K562 (cell line): Measurements from ENCODE around the gene MAPK4. TPM values are rescaled to one million over a fixed set of nuclear protein-coding genes. Genes with fewer than 3 reads are reported as not detected.

Source experiments
- ATAC-seq: fragments of 200-7000 bp; cut with Tn5 transposase; 3 replicates; pipeline ENCODE4 v1.9.1; 2020; ENCODE audit warnings: moderate library complexity
- BruUV-seq: library from RNA; stranded (reverse); fragments of 400-500 nt; replicated peaks from 2 replicates; lab custom pipeline; 2021; lab: Mats Ljungman, UMichigan
- CTCF ChIA-PET: fragments of 300-600 bp; formaldehyde crosslinking; extraction: SDS; loops from one replicate; lab custom pipeline; 2021; ENCODE audit warnings: low intra/inter-chr PET ratio; lab: Yijun Ruan, JAX
- POLR2A ChIA-PET: fragments of 300-600, 350-650 bp; sonication (Branson Sonifier 250); formaldehyde crosslinking; extraction: SDS; loops from one replicate; lab custom pipeline; 2021; ENCODE audit warnings: antibody characterized with exemption, inconsistent platforms; lab: Yijun Ruan, JAX
- DNase-seq, 4 experiments: peaks; one replicate each; pipeline versions ENCODE4 v3.0.0 to v3.0.0-alpha.2; 2011 to 2018; ENCODE audit warnings: low spot score in 3 of 4, mixed read lengths in 3 of 4; ENCODE audit errors: extremely low read depth in 1 of 4
- FAIRE-seq: peaks from 2 replicates; lab custom pipeline; 2011; peaks lifted over from hg19 to GRCh38; lab: Jason Lieb, UNC
- H2AFZ ChIP-seq: 2 replicates; pipeline ENCODE4 v1.6.0; 2011; ENCODE audit warnings: low read depth, low read length, control low read depth, inconsistent platforms
- H3K27ac ChIP-seq: fragments of 200-600 bp; 3 replicates; pipeline ENCODE4 v1.8.0; 2011; ENCODE audit warnings: low read depth, mild to moderate bottlenecking, control low read depth, inconsistent platforms, low read length, moderate library complexity, mixed read lengths; ENCODE audit errors: extremely low read depth
- H3K27me3 ChIP-seq, 2 experiments: fragments of 300-600 bp in 1 of 2; 2 replicates in 1 of 2; 3 replicates in 1 of 2; pipeline versions ENCODE4 v1.6.0 to v1.8.0; 2011; ENCODE audit warnings: inconsistent platforms in 2 of 2, low read length in 2 of 2, mild to moderate bottlenecking in 1 of 2, mixed read lengths in 1 of 2, moderate library complexity in 1 of 2; ENCODE audit not compliant: control insufficient read depth in 2 of 2, insufficient read depth in 2 of 2
- H3K36me3 ChIP-seq: fragments of 300-600 bp; 3 replicates; pipeline ENCODE4 v1.8.0; 2011; ENCODE audit warnings: mild to moderate bottlenecking, low read length, inconsistent platforms; ENCODE audit not compliant: control insufficient read depth, insufficient read depth
- H3K4me1 ChIP-seq, 2 experiments: fragments of 200-600 bp in 1 of 2; replicated peaks in 1 of 2; 2 replicates in 1 of 2; 3 replicates in 1 of 2; pipeline versions ENCODE4 v1.5.1 to v1.8.0; 2011; ENCODE audit warnings: inconsistent platforms in 2 of 2, low read length in 2 of 2, mild to moderate bottlenecking in 1 of 2, mixed read lengths in 1 of 2, moderate library complexity in 1 of 2; ENCODE audit not compliant: control insufficient read depth in 2 of 2, insufficient read depth in 2 of 2
- H3K4me2 ChIP-seq: 2 replicates; pipeline ENCODE4 v1.6.1; 2011; ENCODE audit warnings: low read length, control low read depth, inconsistent platforms, mixed read lengths; ENCODE audit not compliant: insufficient read depth
- H3K4me3 ChIP-seq: fragments of 200-600 bp; sonication (generic), shearing (Covaris generic); 2 replicates; pipeline ENCODE4 v1.5.1; 2016; ENCODE audit warnings: control low read depth, inconsistent platforms
- H3K79me2 ChIP-seq: fragments of 200-600 bp; 3 replicates; pipeline ENCODE4 v1.8.0; 2011; ENCODE audit warnings: low read length, inconsistent platforms; ENCODE audit not compliant: control insufficient read depth, insufficient read depth
- H3K9ac ChIP-seq, 2 experiments: 2 replicates each; pipeline versions ENCODE4 v1.6.0 to v1.6.1; 2011; ENCODE audit warnings: low read depth in 2 of 2, low read length in 2 of 2, control low read depth in 1 of 2, inconsistent platforms in 1 of 2, mild to moderate bottlenecking in 1 of 2, mixed read lengths in 1 of 2; ENCODE audit not compliant: insufficient read depth in 1 of 2
- H3K9me1 ChIP-seq: one replicate; pipeline ENCODE4 v1.6.0; 2011; ENCODE audit warnings: inconsistent platforms, mild to moderate bottlenecking, low read length, moderate library complexity; ENCODE audit not compliant: control insufficient read depth, insufficient read depth
- H3K9me3 ChIP-seq: replicated peaks from 2 replicates; pipeline ENCODE4 v1.5.1; 2011; ENCODE audit warnings: low read depth, low read length, inconsistent platforms; ENCODE audit not compliant: control insufficient read depth, insufficient read depth
- H4K20me1 ChIP-seq: replicated peaks from 2 replicates; pipeline ENCODE4 v1.6.1; 2011; ENCODE audit warnings: low read length, inconsistent platforms, mixed read lengths; ENCODE audit not compliant: control insufficient read depth, insufficient read depth
- CEBPG ChIP-seq, 3 experiments: fragments of 200-800 bp in 1 of 3; sonication (Bioruptor generic) in 1 of 3; sonication (generic) in 1 of 3; formaldehyde crosslinking in 1 of 3; IDR thresholded peaks in 2 of 3; conservative IDR thresholded peaks in 1 of 3; 2 replicates each; pipeline versions ENCODE4 v1.6.1 to v1.8.0; 2016 to 2022; ENCODE audit warnings: missing compliant biosample characterization in 2 of 3, missing genetic modification characterization in 2 of 3, mild to moderate bottlenecking in 1 of 3, missing genetic modification reagents in 1 of 3
- FUS ChIP-seq: fragments of 200-400 bp; formaldehyde crosslinking; optimal IDR thresholded peaks from 2 replicates; pipeline ENCODE3; 2017; ENCODE audit warnings: low read depth, low read length
- MBD2 ChIP-seq: sonication (generic); IDR thresholded peaks from 2 replicates; pipeline ENCODE4 v1.6.1; 2016; ENCODE audit warnings: low read depth, borderline replicate concordance
- RBM17 ChIP-seq: fragments of 200-400 bp; formaldehyde crosslinking; IDR thresholded peaks from 2 replicates; pipeline ENCODE4 v1.6.1; 2017; ENCODE audit warnings: low read depth, mild to moderate bottlenecking, low read length, borderline replicate concordance
- ZNF507 ChIP-seq: conservative IDR thresholded peaks from 2 replicates; pipeline ENCODE4 v1.6.1; 2017; ENCODE audit warnings: missing genetic modification characterization, missing compliant biosample characterization
- ZNF764 ChIP-seq: fragments of 250-450 bp; sonication (Bioruptor Pico); IDR thresholded peaks from 2 replicates; pipeline ENCODE4 v1.4.0; 2020; ENCODE audit warnings: low read depth, mild to moderate bottlenecking, moderate library complexity
- WGBS: fragments of 100-300 bp; shearing (Covaris generic); methylation state at CpG from one replicate; pipeline ENCODE4 v1.1.6; 2016; ENCODE audit warnings: low coverage, mixed read lengths; ENCODE audit not compliant: insufficient coverage; ENCODE audit errors: missing lambda C conversion rate; 5-methylcytosine and 5-hydroxymethylcytosine counted together
- in situ Hi-C: fragments of 300-500 bp; cut with MboI; formaldehyde crosslinking; loops from 4 replicates; pipeline ENCODE4 v1.15.0; 2018; ENCODE audit warnings: inconsistent platforms, mixed read lengths
- intact Hi-C: fragments of 100-400 bp; cut with micrococcal nuclease; formaldehyde crosslinking; loops from 2 replicates; pipeline ENCODE4 v1.14.2; 2022
- polyA plus RNA-seq, 8 experiments: library from polyadenylated mRNA; depleted of rRNA in 4 of 8; stranded (reverse) in 5 of 8; unstranded in 3 of 8; fragments of >200 nt; fragmentation: Nextera tagmentation in 2 of 8; fragmentation: Illumina TruSeq in 1 of 8; extraction: Ambion mirVana in 2 of 8; extraction: Trizol in 1 of 8; gene quantifications; 2 replicates each; pipeline versions ENCODE4 v1.2.1 to v1.2.3, GENCODE V29; 2011 to 2014; ENCODE audit warnings: inconsistent platforms in 1 of 8, missing spikeins in 1 of 8
- total RNA-seq, 7 experiments: library from RNA; depleted of rRNA in 6 of 7; stranded (reverse); fragments of >200 nt in 6 of 7; fragmentation: Illumina TruSeq in 2 of 7; extraction: Trizol in 2 of 7; gene quantifications; 2 replicates each; pipeline versions ENCODE4 v1.2.1 to v1.2.3, GENCODE V29; 2011 to 2021; ENCODE audit warnings: low replicate concordance in 1 of 7
- TF ChIP-seq, protein P1 (sequence below): fragments of 450-650 bp; IDR thresholded peaks from 2 replicates; pipeline ENCODE4 v1.6.1; 2016; ENCODE audit warnings: low read depth

MAPK4 gene
- total and polyA plus RNA-seq, 9 of the 15 experiments (the other 6 are each of a cell fraction or from before 2014, with no cell fraction given), result not detected

DNA sequence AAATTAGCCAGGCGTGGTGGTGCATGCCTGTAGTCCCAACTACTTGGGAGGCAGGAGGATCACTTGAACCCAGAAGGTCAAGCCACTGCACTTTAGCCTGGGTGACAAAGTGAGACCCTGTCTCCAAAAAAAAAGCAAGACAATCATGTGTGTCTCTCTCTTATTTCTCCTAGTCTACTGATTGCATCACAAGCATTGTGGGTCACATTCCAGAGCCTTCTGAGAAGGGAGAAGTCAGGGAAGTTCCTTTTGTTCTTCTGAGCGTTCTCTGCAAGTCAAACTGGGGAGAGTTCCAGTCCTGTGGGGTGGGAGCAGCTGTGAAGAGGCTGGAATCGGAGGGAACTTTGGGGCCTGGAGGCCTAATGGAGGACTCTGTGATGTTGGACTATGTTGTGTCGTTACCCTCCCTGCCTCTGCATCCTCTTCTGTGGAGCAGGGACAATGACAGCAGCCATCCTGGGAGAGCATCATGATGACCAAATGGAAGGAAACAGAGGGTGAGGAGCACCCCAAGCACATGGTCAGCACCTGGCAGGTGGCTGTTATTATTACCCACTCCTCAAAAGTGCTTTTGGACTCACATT lies 144.6 kb downstream of the MAPK4 start:
- WGBS, result 0% methylated on average over 3 of the region's 4 CpGs
- Histone ChIP-seq H3K4me2 (no peak overlapping the region), H3K36me3 (no peaks in the 10 kb centered on the region), H3K79me2 (no peaks in the 10 kb centered on the region), H3K27me3 (no peaks in the 10 kb centered on the region), H3K9me3 (no peaks in the 10 kb centered on the region), H2AFZ (no peak overlapping the region), H3K4me1 (no peaks in the 10 kb centered on the region), H3K4me3 (no peak overlapping the region), H3K27ac (no peak overlapping the region), H3K9me1 (no peaks in the 10 kb centered on the region), H3K9ac (no peak overlapping the region), H4K20me1 (no peaks in the 10 kb centered on the region)
- in situ Hi-C loops, result no loop called here
- no peak for TF ChIP-seq ZNF764
- ChIA-PET CTCF (no interaction called here), POLR2A (no interaction called here)
- FAIRE-seq (no peak), ATAC-seq (no peak), DNase-seq (no peak)
- BruUV-seq, result no TSS peak
- intact Hi-C loops, result no loop called here

GRCh38 chr18:50706199-50706598 lies 146.3 kb downstream of the MAPK4 start:
- ChIA-PET POLR2A (interaction anchor here (1.3 kb wide), 1 partner anchor 20 kb away, joined by 5 read pairs; no protein-coding TSS in a partner anchor), CTCF (no interaction called here)
- DNase-seq (no peak), FAIRE-seq (no peak), ATAC-seq (no peak)
- 0% methylated on average over 6 of the region's 6 CpGs for WGBS
- in situ Hi-C loops, result no loop called here
- H4K20me1 ChIP-seq, result no peaks in the 10 kb centered on the region
- no peaks in the 10 kb centered on the region for H3K9me3 ChIP-seq
- no peak overlapping the region for H2AFZ ChIP-seq
- no peak overlapping the region for H3K4me2 ChIP-seq
- no peaks in the 10 kb centered on the region for H3K36me3 ChIP-seq
- BruUV-seq, result no TSS peak
- H3K9ac ChIP-seq, result no peak overlapping the region
- H3K79me2 ChIP-seq, result no peaks in the 10 kb centered on the region
- H3K4me1 ChIP-seq, result no peaks in the 10 kb centered on the region
- intact Hi-C loops, result no loop called here
- H3K27me3 ChIP-seq, result 0 out of 5 replicates have a peak, but pooled peaks cover 0 to under 1% of the 10 kb centered on the region in 2 experiments
- no peak overlapping the region for H3K4me3 ChIP-seq
- no peak overlapping the region for H3K27ac ChIP-seq
- H3K9me1 ChIP-seq, result no peaks in the 10 kb centered on the region
- TF ChIP-seq CEBPG (CRISPR knock-in tag; IDR thresholded peaks at IDR 0.05) (no peak), CEBPG (tag; conservative IDR thresholded peaks at IDR 0.05 in 1 of 2, IDR thresholded peaks at IDR 0.05 in 1 of 2) (no peak), ZNF507 (tag) (no peak), MBD2 (no peak), FUS (no peak), RBM17 (no peak)
- TF ChIP-seq, protein P1, sequence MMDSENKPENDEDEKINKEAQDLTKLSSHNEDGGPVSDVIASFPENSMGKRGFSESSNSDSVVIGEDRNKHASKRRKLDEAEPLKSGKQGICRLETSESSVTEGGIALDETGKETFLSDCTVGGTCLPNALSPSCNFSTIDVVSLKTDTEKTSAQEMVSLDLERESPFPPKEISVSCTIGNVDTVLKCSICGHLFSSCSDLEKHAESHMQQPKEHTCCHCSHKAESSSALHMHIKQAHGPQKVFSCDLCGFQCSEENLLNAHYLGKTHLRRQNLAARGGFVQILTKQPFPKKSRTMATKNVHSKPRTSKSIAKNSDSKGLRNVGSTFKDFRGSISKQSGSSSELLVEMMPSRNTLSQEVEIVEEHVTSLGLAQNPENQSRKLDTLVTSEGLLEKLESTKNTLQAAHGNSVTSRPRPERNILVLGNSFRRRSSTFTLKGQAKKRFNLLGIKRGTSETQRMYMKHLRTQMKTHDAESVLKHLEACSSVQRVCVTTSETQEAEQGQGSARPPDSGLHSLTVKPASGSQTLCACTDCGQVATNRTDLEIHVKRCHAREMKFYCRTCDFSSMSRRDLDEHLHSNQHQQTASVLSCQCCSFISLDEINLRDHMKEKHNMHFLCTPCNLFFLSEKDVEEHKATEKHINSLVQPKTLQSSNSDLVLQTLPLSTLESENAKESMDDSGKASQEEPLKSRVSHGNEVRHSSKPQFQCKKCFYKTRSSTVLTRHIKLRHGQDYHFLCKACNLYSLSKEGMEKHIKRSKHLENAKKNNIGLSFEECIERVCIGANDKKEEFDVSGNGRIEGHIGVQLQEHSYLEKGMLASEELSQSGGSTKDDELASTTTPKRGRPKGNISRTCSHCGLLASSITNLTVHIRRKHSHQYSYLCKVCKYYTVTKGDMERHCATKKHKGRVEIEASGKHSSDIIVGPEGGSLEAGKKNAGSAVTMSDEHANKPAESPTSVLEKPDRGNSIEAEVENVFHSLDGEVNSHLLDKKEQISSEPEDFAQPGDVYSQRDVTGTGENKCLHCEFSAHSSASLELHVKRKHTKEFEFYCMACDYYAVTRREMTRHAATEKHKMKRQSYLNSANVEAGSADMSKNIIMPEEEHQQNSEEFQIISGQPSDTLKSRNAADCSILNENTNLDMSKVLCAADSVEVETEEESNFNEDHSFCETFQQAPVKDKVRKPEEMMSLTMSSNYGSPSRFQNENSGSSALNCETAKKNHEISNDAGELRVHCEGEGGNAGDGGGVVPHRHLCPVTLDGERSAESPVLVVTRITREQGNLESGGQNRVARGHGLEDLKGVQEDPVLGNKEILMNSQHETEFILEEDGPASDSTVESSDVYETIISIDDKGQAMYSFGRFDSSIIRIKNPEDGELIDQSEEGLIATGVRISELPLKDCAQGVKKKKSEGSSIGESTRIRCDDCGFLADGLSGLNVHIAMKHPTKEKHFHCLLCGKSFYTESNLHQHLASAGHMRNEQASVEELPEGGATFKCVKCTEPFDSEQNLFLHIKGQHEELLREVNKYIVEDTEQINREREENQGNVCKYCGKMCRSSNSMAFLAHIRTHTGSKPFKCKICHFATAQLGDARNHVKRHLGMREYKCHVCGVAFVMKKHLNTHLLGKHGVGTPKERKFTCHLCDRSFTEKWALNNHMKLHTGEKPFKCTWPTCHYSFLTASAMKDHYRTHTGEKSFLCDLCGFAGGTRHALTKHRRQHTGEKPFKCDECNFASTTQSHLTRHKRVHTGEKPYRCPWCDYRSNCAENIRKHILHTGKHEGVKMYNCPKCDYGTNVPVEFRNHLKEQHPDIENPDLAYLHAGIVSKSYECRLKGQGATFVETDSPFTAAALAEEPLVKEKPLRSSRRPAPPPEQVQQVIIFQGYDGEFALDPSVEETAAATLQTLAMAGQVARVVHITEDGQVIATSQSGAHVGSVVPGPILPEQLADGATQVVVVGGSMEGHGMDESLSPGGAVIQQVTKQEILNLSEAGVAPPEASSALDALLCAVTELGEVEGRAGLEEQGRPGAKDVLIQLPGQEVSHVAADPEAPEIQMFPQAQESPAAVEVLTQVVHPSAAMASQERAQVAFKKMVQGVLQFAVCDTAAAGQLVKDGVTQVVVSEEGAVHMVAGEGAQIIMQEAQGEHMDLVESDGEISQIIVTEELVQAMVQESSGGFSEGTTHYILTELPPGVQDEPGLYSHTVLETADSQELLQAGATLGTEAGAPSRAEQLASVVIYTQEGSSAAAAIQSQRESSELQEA, result no peak
